DMS153 treated with DMSO at 0.1 percent for 48 hours (cell line): ENCODE measurements around the gene ZMYND8.

Experiments used
- DNase-seq: peaks from one replicate; lab custom pipeline; 2025; ENCODE audit not compliant: unreplicated experiment; lab: John Stamatoyannopoulos, UW

ZMYND8 gene

GRCh38 chr20:47335251-47336128 lies 21.0 kb downstream of the ZMYND8 start:
- no peak for DNase-seq

GRCh38 chr20:47334022-47334551 lies 22.4 kb downstream of the ZMYND8 start:
- DNase-seq = no peak

GRCh38 chr20:47332381-47333206 lies 23.9 kb downstream of the ZMYND8 start:
- no peak for DNase-seq

- DNase-seq = no peak
Observed at GRCh38 chr20:47330933-47331708, 25.4 kb downstream of the ZMYND8 start.

- DNase-seq = no peak
Observed at GRCh38 chr20:47330071-47330470, 26.4 kb downstream of the ZMYND8 start.

GRCh38 chr20:47328129-47328528 lies 28.4 kb downstream of the ZMYND8 start:
- no peak for DNase-seq

- DNase-seq = no peak
Observed at GRCh38 chr20:47327711-47328110, 28.8 kb downstream of the ZMYND8 start.

- no peak for DNase-seq
Observed at GRCh38 chr20:47326658-47327268, 29.7 kb downstream of the ZMYND8 start.

GRCh38 chr20:47325242-47325641 lies 31.3 kb downstream of the ZMYND8 start:
- no peak for DNase-seq

GRCh38 chr20:47320990-47321805 lies 35.3 kb downstream of the ZMYND8 start:
- peak; percentile 86 for DNase-seq

GRCh38 chr20:47319517-47320252 lies 36.8 kb downstream of the ZMYND8 start:
- peak; percentile 90 for DNase-seq

- DNase-seq = peak; percentile 48
Observed at GRCh38 chr20:47318586-47319516, 37.6 kb downstream of the ZMYND8 start.

GRCh38 chr20:47318027-47318585 lies 38.4 kb downstream of the ZMYND8 start:
- no peak for DNase-seq

- DNase-seq = peak; percentile 67
Observed at GRCh38 chr20:47317127-47317895, 39.2 kb downstream of the ZMYND8 start.

GRCh38 chr20:47316776-47317126 lies 39.7 kb downstream of the ZMYND8 start:
- no peak for DNase-seq

GRCh38 chr20:47315339-47316056 lies 41.0 kb downstream of the ZMYND8 start:
- peak; percentile 44 for DNase-seq
